ENCODE measurements around the gene MAGEB4.

GRCh38 chrX:30241724-30242415 lies at the start of gene MAGEB4:
- no peak for TF ChIP-seq CTCF (IDR thresholded peaks at IDR 0.05)
- no peak for TF ChIP-seq POLR2A (IDR thresholded peaks at IDR 0.05)

Data from thyroid gland (tissue), 4 donors.